HEK293 (cell line): Measurements from ENCODE around the gene GLRA1.

Experiments
- CTCF ChIA-PET: fragments of 350-600 bp; formaldehyde crosslinking; extraction: SDS; loops from one replicate; lab custom pipeline; 2021; ENCODE audit warnings: antibody characterized with exemption; lab: Yijun Ruan, JAX
- POLR2A ChIA-PET: fragments of 300-600 bp; formaldehyde crosslinking; extraction: SDS; loops from one replicate; lab custom pipeline; 2020; ENCODE audit warnings: antibody characterized with exemption, inconsistent platforms; lab: Yijun Ruan, JAX
- H3K27ac ChIP-seq: fragments of 200-500 bp; sonication (Bioruptor generic); 2 replicates; pipeline ENCODE4 v1.5.1; 2014; ENCODE audit warnings: low read depth, low read length, control low read depth, inconsistent platforms; ENCODE audit errors: extremely low read depth
- H3K36me3 ChIP-seq, 2 experiments: fragments of 200-500 bp in 1 of 2; sonication (Bioruptor generic) in 1 of 2; 1 replicate in 1 of 2; 2 replicates in 1 of 2; pipeline ENCODE4 v1.5.1; 2014 to 2017; ENCODE audit warnings: inconsistent platforms in 2 of 2, low read length in 2 of 2; ENCODE audit not compliant: control insufficient read depth in 2 of 2, insufficient read depth in 1 of 2
- H3K4me1 ChIP-seq: fragments of 200-500 bp; sonication (Bioruptor generic); 2 replicates; pipeline ENCODE4 v1.5.1; 2014; ENCODE audit warnings: mild to moderate bottlenecking, low read length, inconsistent platforms; ENCODE audit not compliant: control insufficient read depth, insufficient read depth
- H3K4me3 ChIP-seq: 2 replicates; pipeline ENCODE4 v1.5.1; 2011; ENCODE audit warnings: low read depth, mild to moderate bottlenecking, control low read depth, low read length, moderate library complexity
- H3K9me3 ChIP-seq: fragments of 200-500 bp; sonication (Bioruptor generic); 2 replicates; pipeline ENCODE4 v1.5.1; 2014; ENCODE audit warnings: low read depth, low read length, inconsistent platforms; ENCODE audit not compliant: control insufficient read depth, insufficient read depth
- GLI2 ChIP-seq: fragments of 450-650 bp; formaldehyde crosslinking; IDR thresholded peaks from 2 replicates; pipeline ENCODE4; 2017; ENCODE audit warnings: missing biosample characterization, missing genetic modification characterization, low read depth, borderline replicate concordance
- GLIS1 ChIP-seq: fragments of 450-650 bp; formaldehyde crosslinking; IDR thresholded peaks from 2 replicates; pipeline ENCODE4 v1.5.1; 2016; ENCODE audit warnings: missing biosample characterization, missing genetic modification characterization
- HOXC10 ChIP-seq: sonication (generic); formaldehyde crosslinking; IDR thresholded peaks from 2 replicates; pipeline ENCODE4 v1.8.1; 2023; ENCODE audit warnings: mild to moderate bottlenecking, missing genetic modification reagents
- IKZF3 ChIP-seq: fragments of 450-650 bp; IDR thresholded peaks from 2 replicates; pipeline ENCODE4 v1.5.0; 2018; ENCODE audit warnings: missing biosample characterization, mild to moderate bottlenecking, missing genetic modification characterization, moderate library complexity
- KLF1 ChIP-seq: fragments of 450-650 bp; formaldehyde crosslinking; IDR thresholded peaks from 2 replicates; pipeline ENCODE4 v1.5.1; 2016; ENCODE audit warnings: missing biosample characterization, missing genetic modification characterization
- SCRT1 ChIP-seq: fragments of 450-650 bp; formaldehyde crosslinking; IDR thresholded peaks from 2 replicates; pipeline ENCODE4 v1.5.1; 2016; ENCODE audit warnings: missing biosample characterization, missing genetic modification characterization, borderline replicate concordance
- TRIM28 ChIP-seq: IDR thresholded peaks from 2 replicates; pipeline ENCODE4 v1.6.1; 2011; ENCODE audit warnings: low read length, control low read depth, borderline replicate concordance
- ZEB2 ChIP-seq: fragments of 450-650 bp; formaldehyde crosslinking; IDR thresholded peaks from 2 replicates; pipeline ENCODE4 v1.5.1; 2016; ENCODE audit warnings: missing biosample characterization, missing genetic modification characterization
- ZFP41 ChIP-seq: fragments of 450-650 bp; formaldehyde crosslinking; IDR thresholded peaks from 2 replicates; pipeline ENCODE4 v1.5.1; 2016; ENCODE audit warnings: missing biosample characterization, missing genetic modification characterization, borderline replicate concordance
- ZIC2 ChIP-seq: fragments of 450-650 bp; formaldehyde crosslinking; IDR thresholded peaks from 2 replicates; pipeline ENCODE4 v1.5.1; 2016; ENCODE audit warnings: missing biosample characterization, missing genetic modification characterization
- ZNF211 ChIP-seq: fragments of 450-650 bp; formaldehyde crosslinking; IDR thresholded peaks from 2 replicates; pipeline ENCODE4 v1.5.1; 2016; ENCODE audit warnings: low read depth, missing biosample characterization, missing genetic modification characterization
- ZNF366 ChIP-seq: fragments of 450-650 bp; formaldehyde crosslinking; conservative IDR thresholded peaks from 2 replicates; pipeline ENCODE4 v1.5.1; 2016; ENCODE audit warnings: missing biosample characterization, missing genetic modification characterization
- ZNF391 ChIP-seq: fragments of 450-650 bp; formaldehyde crosslinking; IDR thresholded peaks from 2 replicates; pipeline ENCODE4 v1.5.1; 2016; ENCODE audit warnings: low read depth, missing biosample characterization, missing genetic modification characterization, borderline replicate concordance
- ZNF423 ChIP-seq: fragments of 450-650 bp; formaldehyde crosslinking; IDR thresholded peaks from 2 replicates; pipeline ENCODE4 v1.5.1; 2016; ENCODE audit warnings: missing biosample characterization, missing genetic modification characterization
- ZNF544 ChIP-seq: fragments of 450-650 bp; formaldehyde crosslinking; IDR thresholded peaks from 2 replicates; pipeline ENCODE4 v1.5.0; 2017; ENCODE audit warnings: missing biosample characterization, missing genetic modification characterization
- ZNF558 ChIP-seq: fragments of 450-650 bp; formaldehyde crosslinking; IDR thresholded peaks from 2 replicates; pipeline ENCODE4 v1.5.1; 2016; ENCODE audit warnings: missing biosample characterization, missing genetic modification characterization
- ZNF561 ChIP-seq: fragments of 450-650 bp; IDR thresholded peaks from 2 replicates; pipeline ENCODE4 v1.5.1; 2018; ENCODE audit warnings: missing biosample characterization, missing genetic modification characterization, borderline replicate concordance
- ZNF707 ChIP-seq: fragments of 450-650 bp; formaldehyde crosslinking; IDR thresholded peaks from 2 replicates; pipeline ENCODE4 v1.5.1; 2016; ENCODE audit warnings: missing biosample characterization, missing genetic modification characterization
- ZNF785 ChIP-seq: fragments of 450-650 bp; formaldehyde crosslinking; IDR thresholded peaks from 2 replicates; pipeline ENCODE4 v1.5.1; 2016; ENCODE audit warnings: missing biosample characterization, missing genetic modification characterization
- ZNF843 ChIP-seq: fragments of 450-650 bp; formaldehyde crosslinking; IDR thresholded peaks from 2 replicates; pipeline ENCODE4 v1.5.1; 2016; ENCODE audit warnings: missing biosample characterization, missing genetic modification characterization
- ZSCAN16 ChIP-seq: fragments of 450-650 bp; formaldehyde crosslinking; IDR thresholded peaks from 2 replicates; pipeline ENCODE4 v1.5.1; 2016; ENCODE audit warnings: missing biosample characterization, missing genetic modification characterization
- ZSCAN30 ChIP-seq: fragments of 450-650 bp; IDR thresholded peaks from 2 replicates; pipeline ENCODE4 v1.5.1; 2018; ENCODE audit warnings: missing biosample characterization, mild to moderate bottlenecking, missing genetic modification characterization, moderate library complexity
- TF ChIP-seq, protein P1 (sequence below): fragments of 450-650 bp; formaldehyde crosslinking; conservative IDR thresholded peaks from 2 replicates; pipeline ENCODE4 v1.5.1; 2016; ENCODE audit warnings: low read depth, missing biosample characterization, missing genetic modification characterization
- TF ChIP-seq, protein P2 (sequence below): fragments of 450-650 bp; formaldehyde crosslinking; IDR thresholded peaks from 2 replicates; pipeline ENCODE4 v1.5.1; 2016; ENCODE audit warnings: missing biosample characterization, missing genetic modification characterization
- TF ChIP-seq, protein P3 (sequence below): IDR thresholded peaks from 2 replicates; pipeline ENCODE4 v1.6.1; 2011; ENCODE audit warnings: mild to moderate bottlenecking, low read depth, low read length, borderline replicate concordance
- TF ChIP-seq, protein P4 (sequence below): fragments of 450-650 bp; formaldehyde crosslinking; IDR thresholded peaks from 2 replicates; pipeline ENCODE4 v1.5.1; 2017; ENCODE audit warnings: missing biosample characterization, missing genetic modification characterization

GLRA1 gene

DNA sequence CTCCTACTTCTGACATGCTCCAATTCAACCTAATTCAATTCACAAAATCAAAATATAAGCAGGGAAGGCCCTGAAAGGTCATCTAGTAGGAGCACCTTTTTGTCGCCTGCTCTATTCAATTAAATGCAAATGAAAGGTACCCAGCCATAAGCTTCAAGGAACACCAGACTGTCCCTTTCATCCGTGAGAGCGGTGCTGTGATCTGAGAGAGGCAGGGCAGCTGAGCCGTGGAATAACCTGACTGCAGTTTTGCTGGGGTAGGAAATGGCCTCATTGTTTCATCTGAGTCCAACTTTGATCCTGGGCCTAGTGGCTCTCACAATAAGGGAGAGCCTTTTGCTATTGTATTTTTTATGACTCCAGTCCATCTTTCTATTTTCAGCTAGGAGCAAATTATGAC is 39.8 kb upstream of the GLRA1 start (continued):
- TF ChIP-seq ZSCAN30, result no peak

DNA sequence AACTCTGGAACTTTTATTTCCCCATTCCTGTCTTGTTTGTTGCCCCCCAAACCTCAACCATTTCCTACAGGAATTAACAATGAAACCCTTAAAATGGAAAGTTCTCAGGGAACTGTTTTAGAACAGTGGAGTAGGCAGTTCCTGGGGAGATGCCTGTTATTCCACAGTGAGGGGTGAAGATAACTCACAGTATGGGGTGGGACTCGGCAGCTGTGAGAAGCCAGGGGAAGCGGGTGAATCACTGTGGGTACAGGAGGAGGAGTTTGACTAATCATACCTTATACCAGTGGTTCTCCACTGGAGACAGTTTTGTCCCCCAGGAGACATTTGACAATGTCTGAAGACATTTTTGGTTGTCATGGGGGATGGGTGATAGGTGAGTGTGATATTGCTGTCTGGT is 36.9 kb upstream of the GLRA1 start:
- TF ChIP-seq ZNF366 (tag by site-specific recombination), result no peak
- TF ChIP-seq ZEB2, result no peak
- TF ChIP-seq GLIS1, result peak; percentile 84
- TF ChIP-seq KLF1, result no peak
- no peak for TF ChIP-seq ZNF558 (tag by site-specific recombination)
- no peak for TF ChIP-seq ZNF707
- TF ChIP-seq ZNF423 (tag by site-specific recombination), result peak; percentile 94
- TF ChIP-seq SCRT1, result no peak
- no peak for TF ChIP-seq HOXC10
- no peak for TF ChIP-seq ZNF544 (tag by site-specific recombination)
- TF ChIP-seq, protein P1, sequence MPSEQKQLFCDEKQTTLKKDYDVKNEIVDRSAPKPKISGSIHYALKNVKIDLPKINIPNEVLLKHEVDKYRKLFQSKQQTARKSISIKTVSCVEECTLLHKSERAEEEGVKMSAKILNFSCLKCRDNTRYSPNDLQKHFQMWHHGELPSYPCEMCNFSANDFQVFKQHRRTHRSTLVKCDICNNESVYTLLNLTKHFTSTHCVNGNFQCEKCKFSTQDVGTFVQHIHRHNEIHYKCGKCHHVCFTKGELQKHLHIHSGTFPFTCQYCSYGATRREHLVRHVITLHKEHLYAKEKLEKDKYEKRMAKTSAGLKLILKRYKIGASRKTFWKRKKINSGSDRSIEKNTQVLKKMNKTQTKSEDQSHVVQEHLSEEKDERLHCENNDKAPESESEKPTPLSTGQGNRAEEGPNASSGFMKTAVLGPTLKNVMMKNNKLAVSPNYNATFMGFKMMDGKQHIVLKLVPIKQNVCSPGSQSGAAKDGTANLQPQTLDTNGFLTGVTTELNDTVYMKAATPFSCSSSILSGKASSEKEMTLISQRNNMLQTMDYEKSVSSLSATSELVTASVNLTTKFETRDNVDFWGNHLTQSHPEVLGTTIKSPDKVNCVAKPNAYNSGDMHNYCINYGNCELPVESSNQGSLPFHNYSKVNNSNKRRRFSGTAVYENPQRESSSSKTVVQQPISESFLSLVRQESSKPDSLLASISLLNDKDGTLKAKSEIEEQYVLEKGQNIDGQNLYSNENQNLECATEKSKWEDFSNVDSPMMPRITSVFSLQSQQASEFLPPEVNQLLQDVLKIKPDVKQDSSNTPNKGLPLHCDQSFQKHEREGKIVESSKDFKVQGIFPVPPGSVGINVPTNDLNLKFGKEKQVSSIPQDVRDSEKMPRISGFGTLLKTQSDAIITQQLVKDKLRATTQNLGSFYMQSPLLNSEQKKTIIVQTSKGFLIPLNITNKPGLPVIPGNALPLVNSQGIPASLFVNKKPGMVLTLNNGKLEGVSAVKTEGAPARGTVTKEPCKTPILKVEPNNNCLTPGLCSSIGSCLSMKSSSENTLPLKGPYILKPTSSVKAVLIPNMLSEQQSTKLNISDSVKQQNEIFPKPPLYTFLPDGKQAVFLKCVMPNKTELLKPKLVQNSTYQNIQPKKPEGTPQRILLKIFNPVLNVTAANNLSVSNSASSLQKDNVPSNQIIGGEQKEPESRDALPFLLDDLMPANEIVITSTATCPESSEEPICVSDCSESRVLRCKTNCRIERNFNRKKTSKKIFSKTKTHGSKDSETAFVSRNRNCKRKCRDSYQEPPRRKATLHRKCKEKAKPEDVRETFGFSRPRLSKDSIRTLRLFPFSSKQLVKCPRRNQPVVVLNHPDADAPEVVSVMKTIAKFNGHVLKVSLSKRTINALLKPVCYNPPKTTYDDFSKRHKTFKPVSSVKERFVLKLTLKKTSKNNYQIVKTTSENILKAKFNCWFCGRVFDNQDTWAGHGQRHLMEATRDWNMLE, result no peak
- no peak for TF ChIP-seq ZNF391 (tag by site-specific recombination)
- peak; percentile 34; the same call in 1 of the 2 replicates for TF ChIP-seq IKZF3 (tag by site-specific recombination)
- TF ChIP-seq ZIC2 (tag by site-specific recombination), result peak; percentile 100
- TF ChIP-seq ZNF211 (tag by site-specific recombination), result no peak
- TF ChIP-seq, all 188 proteins: peak for 4
- POLR2A ChIA-PET, result no interaction called here
- CTCF ChIA-PET, result no interaction called here

DNA sequence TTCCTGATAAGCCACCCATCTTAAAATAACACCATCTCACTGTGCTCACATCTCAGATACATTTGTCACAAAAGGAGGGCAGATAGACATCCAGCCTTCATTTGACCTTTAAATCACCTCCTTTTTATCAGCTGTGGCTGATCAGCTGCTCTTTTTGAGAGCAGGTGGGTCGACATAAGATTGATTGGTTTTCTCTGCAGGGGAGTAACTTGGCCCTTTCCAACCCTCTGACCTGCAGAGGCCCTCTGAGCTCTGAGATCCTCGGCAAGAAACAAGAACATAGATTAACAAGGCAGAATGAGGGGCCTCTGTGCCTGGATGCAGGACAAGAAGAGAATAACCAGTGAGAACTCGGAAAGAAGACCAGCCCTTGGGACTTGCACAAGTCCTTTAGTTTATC is 33.5 kb upstream of the GLRA1 start:
- H3K36me3 ChIP-seq, result no peaks in the 10 kb centered on the region
- TF ChIP-seq ZFP41 (no peak), ZIC2 (tag by site-specific recombination) (no peak), ZNF785 (no peak), ZNF843 (tag by site-specific recombination) (no peak), TRIM28 (no peak), ZSCAN16 (no peak), ZNF561 (tag by site-specific recombination) (no peak), GLI2 (tag by site-specific recombination) (no peak)
- TF ChIP-seq, protein P2, sequence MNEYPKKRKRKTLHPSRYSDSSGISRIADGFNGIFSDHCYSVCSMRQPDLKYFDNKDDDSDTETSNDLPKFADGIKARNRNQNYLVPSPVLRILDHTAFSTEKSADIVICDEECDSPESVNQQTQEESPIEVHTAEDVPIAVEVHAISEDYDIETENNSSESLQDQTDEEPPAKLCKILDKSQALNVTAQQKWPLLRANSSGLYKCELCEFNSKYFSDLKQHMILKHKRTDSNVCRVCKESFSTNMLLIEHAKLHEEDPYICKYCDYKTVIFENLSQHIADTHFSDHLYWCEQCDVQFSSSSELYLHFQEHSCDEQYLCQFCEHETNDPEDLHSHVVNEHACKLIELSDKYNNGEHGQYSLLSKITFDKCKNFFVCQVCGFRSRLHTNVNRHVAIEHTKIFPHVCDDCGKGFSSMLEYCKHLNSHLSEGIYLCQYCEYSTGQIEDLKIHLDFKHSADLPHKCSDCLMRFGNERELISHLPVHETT (tag by site-specific recombination), result no peak
- TF ChIP-seq, protein P3, sequence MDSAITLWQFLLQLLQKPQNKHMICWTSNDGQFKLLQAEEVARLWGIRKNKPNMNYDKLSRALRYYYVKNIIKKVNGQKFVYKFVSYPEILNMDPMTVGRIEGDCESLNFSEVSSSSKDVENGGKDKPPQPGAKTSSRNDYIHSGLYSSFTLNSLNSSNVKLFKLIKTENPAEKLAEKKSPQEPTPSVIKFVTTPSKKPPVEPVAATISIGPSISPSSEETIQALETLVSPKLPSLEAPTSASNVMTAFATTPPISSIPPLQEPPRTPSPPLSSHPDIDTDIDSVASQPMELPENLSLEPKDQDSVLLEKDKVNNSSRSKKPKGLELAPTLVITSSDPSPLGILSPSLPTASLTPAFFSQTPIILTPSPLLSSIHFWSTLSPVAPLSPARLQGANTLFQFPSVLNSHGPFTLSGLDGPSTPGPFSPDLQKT, result no peak
- TF ChIP-seq, protein P4, sequence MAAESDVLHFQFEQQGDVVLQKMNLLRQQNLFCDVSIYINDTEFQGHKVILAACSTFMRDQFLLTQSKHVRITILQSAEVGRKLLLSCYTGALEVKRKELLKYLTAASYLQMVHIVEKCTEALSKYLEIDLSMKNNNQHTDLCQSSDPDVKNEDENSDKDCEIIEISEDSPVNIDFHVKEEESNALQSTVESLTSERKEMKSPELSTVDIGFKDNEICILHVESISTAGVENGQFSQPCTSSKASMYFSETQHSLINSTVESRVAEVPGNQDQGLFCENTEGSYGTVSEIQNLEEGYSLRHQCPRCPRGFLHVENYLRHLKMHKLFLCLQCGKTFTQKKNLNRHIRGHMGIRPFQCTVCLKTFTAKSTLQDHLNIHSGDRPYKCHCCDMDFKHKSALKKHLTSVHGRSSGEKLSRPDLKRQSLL (tag by site-specific recombination), result no peak
- CTCF ChIA-PET, result interaction anchor here (0.6 kb wide), 1 partner anchor 798 kb away, joined by 3 read pairs; no protein-coding TSS in a partner anchor
- no peaks in the 10 kb centered on the region for H3K9me3 ChIP-seq
- H3K4me3 ChIP-seq, result no peak overlapping the region
- POLR2A ChIA-PET, result no interaction called here
- H3K27ac ChIP-seq, result no peak overlapping the region
- no peaks in the 10 kb centered on the region for H3K4me1 ChIP-seq

More for the DNA sequence above, 36.9 kb upstream of the GLRA1 start:
- H3K27ac ChIP-seq, result no peak overlapping the region
- no peaks in the 10 kb centered on the region for H3K4me1 ChIP-seq
- H3K4me3 ChIP-seq, result no peak overlapping the region
- no peaks in the 10 kb centered on the region for H3K36me3 ChIP-seq
- no peaks in the 10 kb centered on the region for H3K9me3 ChIP-seq
